HG02852 (cell line): ENCODE measurements around the gene HUWE1.
"Not testable (repeated sequence)": the region's sequence is repeated elsewhere in the genome, so short reads cannot be mapped to it uniquely, and the experiment has no call there.

Source experiments
- ATAC-seq: cut with Tn5 transposase; IDR thresholded peaks from one replicate; pipeline ENCODE4 v1.9.1; 2021; ENCODE audit warnings: mild to moderate bottlenecking, moderate library complexity; ENCODE audit not compliant: unreplicated experiment

The HUWE1 gene

DNA sequence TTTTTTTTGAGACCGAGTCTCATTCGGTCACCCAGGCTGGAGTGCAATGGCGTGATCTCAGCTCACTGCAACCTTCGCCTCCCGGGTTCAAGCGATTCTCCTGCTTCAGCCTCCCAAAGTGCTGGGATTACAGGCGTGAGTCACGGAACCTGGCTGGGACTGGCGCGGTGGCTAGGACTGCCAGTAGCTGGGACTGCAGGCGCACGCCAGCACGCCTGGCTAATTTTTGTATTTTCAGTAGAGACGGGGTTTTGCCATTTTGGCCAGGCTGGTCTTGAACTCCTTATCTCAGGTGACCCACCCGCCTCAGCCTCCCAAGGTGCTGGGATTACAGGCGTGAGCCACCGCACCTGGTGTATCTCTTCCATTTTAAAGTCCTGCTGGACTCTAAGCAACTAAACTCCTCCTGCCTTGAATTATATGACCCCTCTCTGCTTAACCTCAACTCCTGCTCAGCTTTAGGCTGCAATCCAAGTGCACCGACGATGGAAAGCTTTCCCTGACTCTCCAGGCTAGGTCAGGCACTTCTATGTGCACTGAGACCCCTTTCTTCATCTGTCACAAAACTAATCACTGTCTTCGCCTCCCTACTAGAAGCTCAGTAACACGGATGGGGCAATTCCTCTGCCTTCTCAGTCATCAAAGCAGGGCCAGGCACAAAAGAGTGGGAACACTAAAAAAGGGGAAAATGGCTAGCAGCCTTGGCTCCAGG, 155.1 kb downstream of the HUWE1 start:
- not testable (repeated sequence) for ATAC-seq

DNA sequence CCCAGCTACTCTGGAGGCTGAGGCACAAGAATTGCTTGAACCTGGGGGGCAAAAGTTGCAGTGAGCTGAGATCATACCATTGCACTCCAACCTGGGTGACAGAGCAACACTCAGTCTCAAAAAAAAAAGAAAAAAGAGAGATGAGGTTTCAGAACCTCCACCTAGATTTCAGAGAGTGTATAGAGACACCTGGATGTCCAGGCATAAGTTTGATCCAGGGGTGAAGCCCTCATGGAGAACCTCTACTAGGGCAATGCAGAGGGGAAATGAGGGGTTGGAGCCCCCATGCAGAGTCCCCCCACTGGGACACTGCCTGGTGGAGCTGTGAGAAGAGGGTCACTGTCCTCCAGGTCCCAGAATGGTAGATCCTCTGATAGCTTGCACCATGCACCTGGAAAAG, 159.5 kb downstream of the HUWE1 start:
- no peak for ATAC-seq

DNA sequence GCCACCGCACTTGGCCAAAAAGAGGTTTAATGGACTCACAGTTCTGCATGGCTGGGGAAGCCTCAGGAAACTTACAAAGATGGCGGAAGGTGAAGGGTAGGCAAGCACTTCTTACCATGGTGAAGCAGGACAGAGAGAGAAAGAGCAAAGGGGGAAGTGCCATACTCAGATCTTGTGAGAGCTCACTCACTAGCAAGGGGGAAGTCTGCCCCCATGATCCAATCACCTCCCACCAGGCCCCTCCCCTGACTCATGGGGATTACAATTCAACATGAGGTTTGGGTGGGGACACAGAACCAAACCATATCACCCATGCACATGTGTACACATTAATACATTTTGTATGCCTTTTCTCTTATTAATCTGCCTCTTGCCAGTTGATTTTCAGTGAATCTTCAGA, 175.2 kb downstream of the HUWE1 start:
- no peak for ATAC-seq

DNA sequence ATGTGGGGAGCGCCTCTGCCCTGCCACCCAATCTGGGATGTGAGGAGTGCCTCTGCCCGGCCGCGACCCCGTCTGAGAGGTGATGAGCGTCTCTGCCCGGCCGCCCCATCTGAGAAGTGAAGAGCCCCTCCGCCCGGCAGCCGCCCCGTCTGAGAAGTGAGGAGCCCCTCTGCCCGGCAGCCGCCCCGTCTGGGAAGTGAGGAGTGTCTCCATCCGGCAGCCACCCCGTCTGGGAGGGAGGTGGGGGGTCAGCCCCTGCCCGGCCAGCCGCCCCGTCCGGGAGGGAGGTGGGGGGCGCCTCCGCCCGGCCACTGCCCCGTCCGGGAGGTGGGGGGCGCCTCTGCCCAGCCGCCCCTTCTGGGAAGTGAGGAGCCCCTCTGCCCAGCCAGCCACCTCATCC, 182.5 kb downstream of the HUWE1 start:
- ATAC-seq: not testable (repeated sequence)

DNA sequence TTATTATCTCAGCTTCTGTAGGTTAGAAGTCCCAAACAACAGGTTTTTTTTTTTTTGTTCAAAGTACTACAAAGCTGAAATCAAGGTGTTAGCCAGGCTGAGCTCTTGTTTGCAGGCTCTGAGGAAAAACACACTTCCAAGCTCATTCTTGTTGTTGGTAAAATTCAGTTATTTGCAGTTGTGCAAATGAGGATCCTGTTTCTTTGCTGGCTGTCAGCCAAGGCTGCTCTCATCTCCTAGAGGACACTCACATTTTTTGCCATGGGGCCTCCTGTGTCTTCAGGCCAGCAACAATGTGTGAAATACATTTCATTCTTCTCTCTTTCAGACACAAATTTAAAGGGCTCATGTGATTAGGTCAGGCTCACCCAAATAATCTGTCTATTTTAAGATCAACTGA, 192.1 kb downstream of the HUWE1 start:
- no peak for ATAC-seq

DNA sequence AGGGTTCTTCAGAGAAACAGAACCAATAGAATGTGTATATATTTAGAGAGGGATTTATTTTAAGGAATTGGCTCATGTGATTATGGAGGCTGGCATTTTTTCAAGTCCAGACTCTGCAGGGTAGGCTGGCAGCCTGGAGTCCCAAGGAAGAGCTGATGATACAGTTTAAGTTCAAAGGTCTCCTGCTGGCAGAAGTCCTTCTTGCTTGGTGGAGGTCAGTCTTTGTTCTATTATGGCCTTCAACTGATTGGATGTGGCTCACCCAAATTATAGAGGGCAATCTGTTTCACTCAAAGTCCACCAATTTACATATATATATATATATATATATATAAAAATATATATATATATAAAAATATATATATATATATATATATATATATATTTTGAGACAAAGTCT, 200.2 kb downstream of the HUWE1 start:
- ATAC-seq: no peak

DNA sequence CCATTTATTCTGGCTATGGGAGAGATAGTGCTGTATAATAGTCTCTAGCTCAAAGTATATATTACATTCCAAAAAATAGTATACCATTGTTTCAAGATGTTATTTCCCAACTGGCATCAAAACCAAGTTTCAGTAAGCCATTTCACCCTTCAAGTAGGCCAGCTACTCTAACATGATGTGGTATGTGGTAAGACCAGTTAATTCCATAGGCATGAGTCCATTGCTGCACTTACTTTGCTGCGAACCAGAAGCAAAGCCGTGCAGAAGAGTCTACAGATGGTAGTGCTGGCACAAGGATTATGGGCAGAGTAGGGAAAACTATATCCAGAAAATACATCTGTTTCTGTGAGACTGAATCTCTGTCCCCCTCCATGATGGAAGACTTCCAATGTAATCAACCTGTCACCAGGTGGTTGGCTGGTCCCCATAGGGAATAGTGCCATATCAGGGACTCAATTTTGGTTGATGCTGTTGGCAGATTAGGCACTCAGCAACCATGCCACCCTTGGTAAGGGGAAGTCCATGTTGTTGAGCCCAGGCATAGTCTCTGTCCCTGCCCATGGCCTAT, 202.6 kb downstream of the HUWE1 start:
- no peak for ATAC-seq

DNA sequence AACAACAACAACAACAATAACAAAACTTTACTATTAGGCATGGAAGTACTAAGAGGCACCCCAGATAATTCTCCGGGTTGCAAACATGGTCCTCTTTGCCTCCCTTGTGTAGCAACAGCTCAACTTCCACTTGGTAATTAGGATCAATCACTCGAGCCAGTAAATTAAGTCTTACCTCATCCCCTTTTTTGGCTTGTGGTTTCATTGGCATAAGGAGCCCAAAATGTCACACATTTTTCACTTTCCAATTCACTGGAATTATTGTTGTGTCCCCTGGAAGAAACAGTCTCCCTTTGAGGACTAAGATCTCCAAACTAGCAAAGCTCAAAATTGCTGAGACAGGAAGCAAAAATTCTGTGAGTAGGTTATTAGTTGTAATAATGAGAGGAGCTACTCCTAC, 203.1 kb downstream of the HUWE1 start:
- ATAC-seq: no peak
